ENCODE measurements around the gene DLGAP5.
A peak's percentile ranks its signal among the peaks of the same experiment; 100 is the strongest.

The DLGAP5 gene

GRCh38 chr14:55129086-55129427 is 62.3 kb downstream of the DLGAP5 start, which contains the start of gene LGALS3:
Gene LGALS3, plus strand, starts transcription at chr14:55129252. Its CDS starts 8,122 bp downstream, at chr14:55137374.
- DNase-seq, result peak; percentile 34 to 44

- DNase-seq, result no peak
These were observed 62.8 kb downstream of the DLGAP5 start for GRCh38 chr14:55128386-55129085.

GRCh38 chr14:55127460-55127951 is 63.9 kb downstream of the DLGAP5 start:
- no peak for DNase-seq

GRCh38 chr14:55126932-55127459 is 64.4 kb downstream of the DLGAP5 start:
- no peak for DNase-seq

GRCh38 chr14:55126034-55126433 is 65.4 kb downstream of the DLGAP5 start:
- no peak for DNase-seq

- no peak for DNase-seq
These were observed 66.0 kb downstream of the DLGAP5 start for GRCh38 chr14:55125403-55125802.

GRCh38 chr14:55124774-55125386 is 66.5 kb downstream of the DLGAP5 start:
- no peak for DNase-seq

- DNase-seq, result no peak
These were observed 67.3 kb downstream of the DLGAP5 start for GRCh38 chr14:55123852-55124639.

GRCh38 chr14:55123101-55123500 is 68.3 kb downstream of the DLGAP5 start:
- DNase-seq, result no peak

- DNase-seq, result no peak
These were observed 68.9 kb downstream of the DLGAP5 start for GRCh38 chr14:55122440-55122986.

GRCh38 chr14:55121628-55122439 is 69.6 kb downstream of the DLGAP5 start:
- no peak for DNase-seq

- DNase-seq, result no peak
These were observed 70.6 kb downstream of the DLGAP5 start for GRCh38 chr14:55120571-55121495.

- DNase-seq, result no peak
These were observed 72.6 kb downstream of the DLGAP5 start for GRCh38 chr14:55118761-55119160.

GRCh38 chr14:55117803-55118441 is 73.5 kb downstream of the DLGAP5 start:
- no peak for DNase-seq

GRCh38 chr14:55116246-55117030 is 74.9 kb downstream of the DLGAP5 start:
- DNase-seq, result no peak

GRCh38 chr14:55115861-55116245 is 75.5 kb downstream of the DLGAP5 start:
- DNase-seq, result no peak

GRCh38 chr14:55115460-55115859 is 75.9 kb downstream of the DLGAP5 start:
- DNase-seq, result no peak

GRCh38 chr14:55114720-55115119 is 76.7 kb downstream of the DLGAP5 start:
- no peak for DNase-seq

- DNase-seq, result no peak
These were observed 80.2 kb downstream of the DLGAP5 start for GRCh38 chr14:55111122-55111708.

Data from activated CD4-positive, alpha-beta T cell treated with anti-CD3 and anti-CD28 coated beads, Interleukin-2, amount 50 U/mL, for 48 hours (primary cell).